Activated naive CD4-positive, alpha-beta T cell treated with anti-CD3 and anti-CD28 coated beads, Interleukin-2, amount 50 U/mL, for 24 hours (primary cell): ENCODE results near the gene ZNF444.

ENCODE experiments used
- H3K27ac Mint-ChIP-seq: one replicate; pipeline ENCODE4 v1.8.0; 2021; ENCODE audit warnings: mild to moderate bottlenecking, mixed read lengths
- H3K27me3 Mint-ChIP-seq: one replicate; pipeline ENCODE4 v1.8.0; 2021; ENCODE audit warnings: mixed read lengths
- H3K36me3 Mint-ChIP-seq: one replicate; pipeline ENCODE4 v1.8.0; 2021; ENCODE audit warnings: mixed read lengths
- H3K4me1 Mint-ChIP-seq: one replicate; pipeline ENCODE4 v1.8.0; 2021; ENCODE audit warnings: mixed read lengths
- H3K4me3 Mint-ChIP-seq: one replicate; pipeline ENCODE4 v1.8.0; 2021; ENCODE audit warnings: mild to moderate bottlenecking, mixed read lengths
- H3K9me3 Mint-ChIP-seq: one replicate; pipeline ENCODE4 v1.8.0; 2021; ENCODE audit warnings: mixed read lengths

Gene ZNF444

GRCh38 chr19:56115490-56115889, 25.6 kb upstream of the ZNF444 start:
- Mint-ChIP-seq H3K4me3 (no peak overlapping the region), H3K4me1 (peaks cover 68% of the 10 kb centered on the region)

GRCh38 chr19:56116606-56117005, 24.5 kb upstream of the ZNF444 start:
- no peak overlapping the region for H3K27ac Mint-ChIP-seq
- no peak overlapping the region for H3K4me3 Mint-ChIP-seq
- peaks cover 61% of the 10 kb centered on the region for H3K4me1 Mint-ChIP-seq

More at GRCh38 chr19:56115490-56115889, 25.6 kb upstream of the ZNF444 start:
- Mint-ChIP-seq H3K36me3 (no peaks in the 10 kb centered on the region), H3K27ac (no peak overlapping the region), H3K9me3 (no peaks in the 10 kb centered on the region), H3K27me3 (no peaks in the 10 kb centered on the region)

GRCh38 chr19:56117376-56117884, 23.7 kb upstream of the ZNF444 start:
- Mint-ChIP-seq H3K27ac (no peak overlapping the region), H3K9me3 (no peaks in the 10 kb centered on the region), H3K4me1 (peaks cover 61% of the 10 kb centered on the region), H3K4me3 (no peak overlapping the region), H3K27me3 (no peaks in the 10 kb centered on the region), H3K36me3 (no peaks in the 10 kb centered on the region)

More at GRCh38 chr19:56116606-56117005, 24.5 kb upstream of the ZNF444 start:
- H3K9me3 Mint-ChIP-seq, result no peaks in the 10 kb centered on the region
- no peaks in the 10 kb centered on the region for H3K27me3 Mint-ChIP-seq
- H3K36me3 Mint-ChIP-seq, result no peaks in the 10 kb centered on the region

GRCh38 chr19:56117889-56118288, 23.2 kb upstream of the ZNF444 start:
- H3K4me3 Mint-ChIP-seq, result no peak overlapping the region
- H3K27ac Mint-ChIP-seq, result no peak overlapping the region
- H3K36me3 Mint-ChIP-seq, result no peaks in the 10 kb centered on the region
- no peaks in the 10 kb centered on the region for H3K27me3 Mint-ChIP-seq
- H3K9me3 Mint-ChIP-seq, result no peaks in the 10 kb centered on the region
- peaks cover 58% of the 10 kb centered on the region for H3K4me1 Mint-ChIP-seq

GRCh38 chr19:56118666-56119581, 22.2 kb upstream of the ZNF444 start:
- H3K27me3 Mint-ChIP-seq, result no peaks in the 10 kb centered on the region
- H3K27ac Mint-ChIP-seq, result peak overlapping the region; percentile 94
- H3K4me1 Mint-ChIP-seq, result peaks cover 57% of the 10 kb centered on the region
- H3K36me3 Mint-ChIP-seq, result no peaks in the 10 kb centered on the region
- no peaks in the 10 kb centered on the region for H3K9me3 Mint-ChIP-seq
- H3K4me3 Mint-ChIP-seq, result peak overlapping the region; percentile 87

- H3K4me3 Mint-ChIP-seq, result peak overlapping the region; percentile 87
- H3K36me3 Mint-ChIP-seq, result no peaks in the 10 kb centered on the region
- no peaks in the 10 kb centered on the region for H3K9me3 Mint-ChIP-seq
- H3K27ac Mint-ChIP-seq, result peak overlapping the region; percentile 94
- H3K4me1 Mint-ChIP-seq, result peaks cover 57% of the 10 kb centered on the region
- no peaks in the 10 kb centered on the region for H3K27me3 Mint-ChIP-seq
Observed at GRCh38 chr19:56119582-56119978, 21.5 kb upstream of the ZNF444 start.

GRCh38 chr19:56120002-56120370, 21.1 kb upstream of the ZNF444 start:
- Mint-ChIP-seq H3K4me1 (peaks cover 57% of the 10 kb centered on the region), H3K4me3 (peak overlapping the region; percentile 87), H3K27me3 (no peaks in the 10 kb centered on the region), H3K9me3 (no peaks in the 10 kb centered on the region), H3K36me3 (no peaks in the 10 kb centered on the region), H3K27ac (peak overlapping the region; percentile 94)

GRCh38 chr19:56120371-56121179, 20.5 kb upstream of the ZNF444 start:
- Mint-ChIP-seq H3K4me1 (peaks cover 59% of the 10 kb centered on the region), H3K36me3 (no peaks in the 10 kb centered on the region), H3K27me3 (no peaks in the 10 kb centered on the region), H3K4me3 (peak overlapping the region; percentile 91), H3K9me3 (no peaks in the 10 kb centered on the region), H3K27ac (peak overlapping the region; percentile 94)

GRCh38 chr19:56121180-56122167, 19.6 kb upstream of the ZNF444 start, which contains the start of gene ZNF787:
ZNF787 (minus strand) TSS chr19:56121295; CDS start chr19:56103217, 18,078 bp downstream.
- peak within 1 kb of the TSS; percentile 91 for H3K4me3 Mint-ChIP-seq
- H3K4me1 Mint-ChIP-seq, result peaks cover 56% of the 10 kb centered on the region
- H3K27ac Mint-ChIP-seq, result peak within 1 kb of the TSS; percentile 94
- H3K36me3 Mint-ChIP-seq, result no peaks in the 10 kb centered on the region
- H3K9me3 Mint-ChIP-seq, result no peaks in the 10 kb centered on the region
- no peaks in the 10 kb centered on the region for H3K27me3 Mint-ChIP-seq

GRCh38 chr19:56123266-56123891, 17.7 kb upstream of the ZNF444 start:
- H3K27ac Mint-ChIP-seq, result peak overlapping the region; percentile 88

GRCh38 chr19:56124578-56124977, 16.5 kb upstream of the ZNF444 start:
- Mint-ChIP-seq H3K4me1 (peaks cover 37% of the 10 kb centered on the region), H3K9me3 (no peaks in the 10 kb centered on the region), H3K4me3 (no peak overlapping the region), H3K27me3 (no peaks in the 10 kb centered on the region), H3K27ac (no peak overlapping the region), H3K36me3 (no peaks in the 10 kb centered on the region)

More at GRCh38 chr19:56123266-56123891, 17.7 kb upstream of the ZNF444 start:
- Mint-ChIP-seq H3K4me1 (peaks cover 47% of the 10 kb centered on the region), H3K4me3 (no peak overlapping the region), H3K36me3 (no peaks in the 10 kb centered on the region), H3K27me3 (no peaks in the 10 kb centered on the region), H3K9me3 (no peaks in the 10 kb centered on the region)

- Mint-ChIP-seq H3K4me3 (no peak overlapping the region), H3K27ac (no peak overlapping the region), H3K27me3 (no peaks in the 10 kb centered on the region), H3K36me3 (no peaks in the 10 kb centered on the region), H3K4me1 (peaks cover 31% of the 10 kb centered on the region), H3K9me3 (no peaks in the 10 kb centered on the region)
Observed at GRCh38 chr19:56125806-56126590, 15.1 kb upstream of the ZNF444 start.

GRCh38 chr19:56126983-56127780, 13.9 kb upstream of the ZNF444 start:
- Mint-ChIP-seq H3K27ac (no peak overlapping the region), H3K27me3 (no peaks in the 10 kb centered on the region), H3K4me1 (peaks cover 25% of the 10 kb centered on the region), H3K4me3 (no peak overlapping the region), H3K9me3 (no peaks in the 10 kb centered on the region), H3K36me3 (peaks cover 2% of the 10 kb centered on the region)
